Measurements from ENCODE around the gene FNDC3B.
"Not testable (repeated sequence)": the region's sequence is repeated elsewhere in the genome, so short reads cannot be mapped to it uniquely, and the experiment has no call there.

The FNDC3B gene

GRCh38 chr3:172039436-172040077 is at the start of gene FNDC3B:
FNDC3B (plus strand) TSS chr3:172039578; CDS start chr3:172112480, 72,902 bp downstream.
- Histone ChIP-seq H3K4me3 (ENCODE audit: low read depth in 1 of 2, low read length in 2 of 2) (peak within 1 kb of the TSS; percentile 79 to 81), H3K9ac (ENCODE audit: low read depth in 1 of 2, low read length in 2 of 2) (peak within 1 kb of the TSS; percentile 87 to 88), H3K27me3 (ENCODE audit: control insufficient read depth in 1 of 2, insufficient read depth in 2 of 2, low read length in 2 of 2) (no peaks in the 10 kb centered on the region), H3K9me3 (ENCODE audit: control insufficient read depth in 1 of 2, low read length in 2 of 2) (no peaks in the 10 kb centered on the region), H3K27ac (ENCODE audit: low read depth, low read length) (peak within 1 kb of the TSS; percentile 94), H3K4me1 (ENCODE audit: control insufficient read depth in 1 of 2, insufficient read depth in 2 of 2, low read length in 2 of 2) (peaks cover 4 to 13% of the 10 kb centered on the region in 2 donors), H3K36me3 (ENCODE audit: control insufficient read depth in 1 of 2, insufficient read depth in 2 of 2, low read length in 2 of 2) (peaks cover 0 to 3% of the 10 kb centered on the region in 2 donors)

- H3K4me1 ChIP-seq (ENCODE audit: control insufficient read depth in 1 of 2, insufficient read depth in 2 of 2, low read length in 2 of 2); H3K9me3 ChIP-seq (ENCODE audit: control insufficient read depth in 1 of 2, low read length in 2 of 2); H3K36me3 ChIP-seq (ENCODE audit: control insufficient read depth in 1 of 2, insufficient read depth in 2 of 2, low read length in 2 of 2); H3K4me3 ChIP-seq (ENCODE audit: low read depth in 1 of 2, low read length in 2 of 2); H3K27ac ChIP-seq (ENCODE audit: low read depth, low read length); H3K27me3 ChIP-seq (ENCODE audit: control insufficient read depth in 1 of 2, insufficient read depth in 2 of 2, low read length in 2 of 2); H3K9ac ChIP-seq (ENCODE audit: low read depth in 1 of 2, low read length in 2 of 2): not testable (repeated sequence)
These were observed 49.1 kb upstream of the FNDC3B start for GRCh38 chr3:171990239-171990638.

- H3K4me1 ChIP-seq (ENCODE audit: control insufficient read depth in 1 of 2, insufficient read depth in 2 of 2, low read length in 2 of 2) = no peaks in the 10 kb centered on the region
- H3K27ac ChIP-seq (ENCODE audit: low read depth, low read length) = no peak overlapping the region
- no peak overlapping the region for H3K4me3 ChIP-seq (ENCODE audit: low read depth in 1 of 2, low read length in 2 of 2)
- H3K36me3 ChIP-seq (ENCODE audit: control insufficient read depth in 1 of 2, insufficient read depth in 2 of 2, low read length in 2 of 2) = no peaks in the 10 kb centered on the region
- no peaks in the 10 kb centered on the region for H3K9me3 ChIP-seq (ENCODE audit: control insufficient read depth in 1 of 2, low read length in 2 of 2)
- H3K27me3 ChIP-seq (ENCODE audit: control insufficient read depth in 1 of 2, insufficient read depth in 2 of 2, low read length in 2 of 2) = no peaks in the 10 kb centered on the region
- no peak overlapping the region for H3K9ac ChIP-seq (ENCODE audit: low read depth in 1 of 2, low read length in 2 of 2)
These were observed 48.2 kb upstream of the FNDC3B start for GRCh38 chr3:171991166-171991565.

- Histone ChIP-seq H3K27me3 (ENCODE audit: control insufficient read depth in 1 of 2, insufficient read depth in 2 of 2, low read length in 2 of 2) (no peaks in the 10 kb centered on the region), H3K27ac (ENCODE audit: low read depth, low read length) (no peak overlapping the region), H3K9me3 (ENCODE audit: control insufficient read depth in 1 of 2, low read length in 2 of 2) (no peaks in the 10 kb centered on the region), H3K9ac (ENCODE audit: low read depth in 1 of 2, low read length in 2 of 2) (no peak overlapping the region), H3K4me3 (ENCODE audit: low read depth in 1 of 2, low read length in 2 of 2) (no peak overlapping the region), H3K36me3 (ENCODE audit: control insufficient read depth in 1 of 2, insufficient read depth in 2 of 2, low read length in 2 of 2) (no peaks in the 10 kb centered on the region), H3K4me1 (ENCODE audit: control insufficient read depth in 1 of 2, insufficient read depth in 2 of 2, low read length in 2 of 2) (no peaks in the 10 kb centered on the region)
These were observed 44.5 kb upstream of the FNDC3B start for GRCh38 chr3:171994646-171995428.

GRCh38 chr3:171995486-171995885 is 43.9 kb upstream of the FNDC3B start:
- no peak overlapping the region for H3K4me3 ChIP-seq (ENCODE audit: low read depth in 1 of 2, low read length in 2 of 2)
- H3K9ac ChIP-seq (ENCODE audit: low read depth in 1 of 2, low read length in 2 of 2) = no peak overlapping the region
- no peaks in the 10 kb centered on the region for H3K36me3 ChIP-seq (ENCODE audit: control insufficient read depth in 1 of 2, insufficient read depth in 2 of 2, low read length in 2 of 2)
- no peaks in the 10 kb centered on the region for H3K27me3 ChIP-seq (ENCODE audit: control insufficient read depth in 1 of 2, insufficient read depth in 2 of 2, low read length in 2 of 2)
- no peak overlapping the region for H3K27ac ChIP-seq (ENCODE audit: low read depth, low read length)
- no peaks in the 10 kb centered on the region for H3K4me1 ChIP-seq (ENCODE audit: control insufficient read depth in 1 of 2, insufficient read depth in 2 of 2, low read length in 2 of 2)
- no peaks in the 10 kb centered on the region for H3K9me3 ChIP-seq (ENCODE audit: control insufficient read depth in 1 of 2, low read length in 2 of 2)

GRCh38 chr3:171996178-171996817 is 43.1 kb upstream of the FNDC3B start:
- Histone ChIP-seq H3K27me3 (ENCODE audit: control insufficient read depth in 1 of 2, insufficient read depth in 2 of 2, low read length in 2 of 2) (no peaks in the 10 kb centered on the region), H3K9me3 (ENCODE audit: control insufficient read depth in 1 of 2, low read length in 2 of 2) (no peaks in the 10 kb centered on the region), H3K4me3 (ENCODE audit: low read depth in 1 of 2, low read length in 2 of 2) (no peak overlapping the region), H3K27ac (ENCODE audit: low read depth, low read length) (no peak overlapping the region), H3K9ac (ENCODE audit: low read depth in 1 of 2, low read length in 2 of 2) (no peak overlapping the region), H3K4me1 (ENCODE audit: control insufficient read depth in 1 of 2, insufficient read depth in 2 of 2, low read length in 2 of 2) (no peaks in the 10 kb centered on the region), H3K36me3 (ENCODE audit: control insufficient read depth in 1 of 2, insufficient read depth in 2 of 2, low read length in 2 of 2) (no peaks in the 10 kb centered on the region)

GRCh38 chr3:171998731-171999130 is 40.6 kb upstream of the FNDC3B start:
- not testable (repeated sequence) for H3K27ac ChIP-seq (ENCODE audit: low read depth, low read length); H3K27me3 ChIP-seq (ENCODE audit: control insufficient read depth in 1 of 2, insufficient read depth in 2 of 2, low read length in 2 of 2); H3K9ac ChIP-seq (ENCODE audit: low read depth in 1 of 2, low read length in 2 of 2); H3K9me3 ChIP-seq (ENCODE audit: control insufficient read depth in 1 of 2, low read length in 2 of 2); H3K4me3 ChIP-seq (ENCODE audit: low read depth in 1 of 2, low read length in 2 of 2); H3K36me3 ChIP-seq (ENCODE audit: control insufficient read depth in 1 of 2, insufficient read depth in 2 of 2, low read length in 2 of 2); H3K4me1 ChIP-seq (ENCODE audit: control insufficient read depth in 1 of 2, insufficient read depth in 2 of 2, low read length in 2 of 2)

GRCh38 chr3:172001616-172002015 is 37.8 kb upstream of the FNDC3B start:
- H3K9me3 ChIP-seq (ENCODE audit: control insufficient read depth in 1 of 2, low read length in 2 of 2); H3K27ac ChIP-seq (ENCODE audit: low read depth, low read length); H3K4me1 ChIP-seq (ENCODE audit: control insufficient read depth in 1 of 2, insufficient read depth in 2 of 2, low read length in 2 of 2); H3K9ac ChIP-seq (ENCODE audit: low read depth in 1 of 2, low read length in 2 of 2); H3K4me3 ChIP-seq (ENCODE audit: low read depth in 1 of 2, low read length in 2 of 2); H3K27me3 ChIP-seq (ENCODE audit: control insufficient read depth in 1 of 2, insufficient read depth in 2 of 2, low read length in 2 of 2); H3K36me3 ChIP-seq (ENCODE audit: control insufficient read depth in 1 of 2, insufficient read depth in 2 of 2, low read length in 2 of 2): not testable (repeated sequence)

GRCh38 chr3:172002512-172003078 is 36.8 kb upstream of the FNDC3B start:
- no peak overlapping the region for H3K4me3 ChIP-seq (ENCODE audit: low read depth in 1 of 2, low read length in 2 of 2)
- H3K9me3 ChIP-seq (ENCODE audit: control insufficient read depth in 1 of 2, low read length in 2 of 2) = no peaks in the 10 kb centered on the region
- H3K27me3 ChIP-seq (ENCODE audit: control insufficient read depth in 1 of 2, insufficient read depth in 2 of 2, low read length in 2 of 2) = no peaks in the 10 kb centered on the region
- H3K9ac ChIP-seq (ENCODE audit: low read depth in 1 of 2, low read length in 2 of 2) = no peak overlapping the region
- H3K4me1 ChIP-seq (ENCODE audit: control insufficient read depth in 1 of 2, insufficient read depth in 2 of 2, low read length in 2 of 2) = peaks cover 0 to 8% of the 10 kb centered on the region in 2 donors
- no peaks in the 10 kb centered on the region for H3K36me3 ChIP-seq (ENCODE audit: control insufficient read depth in 1 of 2, insufficient read depth in 2 of 2, low read length in 2 of 2)
- H3K27ac ChIP-seq (ENCODE audit: low read depth, low read length) = no peak overlapping the region

- H3K9me3 ChIP-seq (ENCODE audit: control insufficient read depth in 1 of 2, low read length in 2 of 2) = no peaks in the 10 kb centered on the region
- H3K4me1 ChIP-seq (ENCODE audit: control insufficient read depth in 1 of 2, insufficient read depth in 2 of 2, low read length in 2 of 2) = peaks cover 0 to 8% of the 10 kb centered on the region in 2 donors
These were observed 36.2 kb upstream of the FNDC3B start for GRCh38 chr3:172003146-172003545.

More at GRCh38 chr3:172003146-172003545, 36.2 kb upstream of the FNDC3B start:
- Histone ChIP-seq H3K4me3 (ENCODE audit: low read depth in 1 of 2, low read length in 2 of 2) (no peak overlapping the region), H3K9ac (ENCODE audit: low read depth in 1 of 2, low read length in 2 of 2) (no peak overlapping the region), H3K27ac (ENCODE audit: low read depth, low read length) (no peak overlapping the region), H3K36me3 (ENCODE audit: control insufficient read depth in 1 of 2, insufficient read depth in 2 of 2, low read length in 2 of 2) (no peaks in the 10 kb centered on the region), H3K27me3 (ENCODE audit: control insufficient read depth in 1 of 2, insufficient read depth in 2 of 2, low read length in 2 of 2) (no peaks in the 10 kb centered on the region)

All from duodenal mucosa (tissue), 2 donors.